HG03575 (cell line): ENCODE data around the gene DPP7.

ENCODE experiments used
- ATAC-seq: cut with Tn5 transposase; IDR thresholded peaks from one replicate; pipeline ENCODE4 v1.9.1; 2021; ENCODE audit not compliant: unreplicated experiment, insufficient number of reproducible peaks, low FRiP score; ENCODE audit errors: extremely low read depth

The DPP7 gene

GRCh38 chr9:137115394-137116026 is 977 bp upstream of the DPP7 start:
- no peak for ATAC-seq

- no peak for ATAC-seq
These were observed 317 bp downstream of the DPP7 start for GRCh38 chr9:137114220-137114612.

GRCh38 chr9:137113385-137114159 is 961 bp downstream of the DPP7 start:
- no peak for ATAC-seq

- ATAC-seq, result no peak
These were observed 1.8 kb downstream of the DPP7 start for GRCh38 chr9:137112564-137113384.

- no peak for ATAC-seq
These were observed 2.6 kb downstream of the DPP7 start for GRCh38 chr9:137111788-137112563.

GRCh38 chr9:137110911-137111787 is 3.4 kb downstream of the DPP7 start:
- ATAC-seq, result no peak

- ATAC-seq, result no peak
These were observed 4.2 kb downstream of the DPP7 start for GRCh38 chr9:137110147-137110910.

GRCh38 chr9:137109250-137110146 is 5.0 kb downstream of the DPP7 start:
- no peak for ATAC-seq

- ATAC-seq, result no peak
These were observed 5.8 kb downstream of the DPP7 start for GRCh38 chr9:137108608-137109249.

- ATAC-seq, result no peak
These were observed 6.6 kb downstream of the DPP7 start for GRCh38 chr9:137107982-137108381.

GRCh38 chr9:137107312-137107921 is 7.1 kb downstream of the DPP7 start:
- ATAC-seq, result no peak

- ATAC-seq, result no peak
These were observed 7.8 kb downstream of the DPP7 start for GRCh38 chr9:137106662-137107250.

- ATAC-seq, result no peak
These were observed 8.5 kb downstream of the DPP7 start for GRCh38 chr9:137105814-137106661.

GRCh38 chr9:137103206-137103999 is 11.1 kb downstream of the DPP7 start:
- ATAC-seq, result no peak
